GM12892 (cell line): ENCODE results near the gene DPF3.

ENCODE experiments used
- DNase-seq: peaks from one replicate; pipeline ENCODE4 v3.0.0; 2011; ENCODE audit not compliant: insufficient read length
- FAIRE-seq: peaks from 2 replicates; lab custom pipeline; 2011; peaks lifted over from hg19 to GRCh38; lab: Jason Lieb, UNC
- POLR2A ChIP-seq: IDR thresholded peaks from 2 replicates; pipeline ENCODE4 v1.6.1; 2011; ENCODE audit warnings: low read depth, low read length, control low read depth
- POLR2AphosphoS5 ChIP-seq: IDR thresholded peaks from 2 replicates; pipeline ENCODE4 v1.6.1; 2011; ENCODE audit warnings: low read depth, low read length, control low read depth
- TAF1 ChIP-seq: IDR thresholded peaks from 2 replicates; pipeline ENCODE4 v1.6.1; 2011; ENCODE audit warnings: low read depth, mild to moderate bottlenecking, control low read depth, low read length, borderline replicate concordance

Gene DPF3

DNA sequence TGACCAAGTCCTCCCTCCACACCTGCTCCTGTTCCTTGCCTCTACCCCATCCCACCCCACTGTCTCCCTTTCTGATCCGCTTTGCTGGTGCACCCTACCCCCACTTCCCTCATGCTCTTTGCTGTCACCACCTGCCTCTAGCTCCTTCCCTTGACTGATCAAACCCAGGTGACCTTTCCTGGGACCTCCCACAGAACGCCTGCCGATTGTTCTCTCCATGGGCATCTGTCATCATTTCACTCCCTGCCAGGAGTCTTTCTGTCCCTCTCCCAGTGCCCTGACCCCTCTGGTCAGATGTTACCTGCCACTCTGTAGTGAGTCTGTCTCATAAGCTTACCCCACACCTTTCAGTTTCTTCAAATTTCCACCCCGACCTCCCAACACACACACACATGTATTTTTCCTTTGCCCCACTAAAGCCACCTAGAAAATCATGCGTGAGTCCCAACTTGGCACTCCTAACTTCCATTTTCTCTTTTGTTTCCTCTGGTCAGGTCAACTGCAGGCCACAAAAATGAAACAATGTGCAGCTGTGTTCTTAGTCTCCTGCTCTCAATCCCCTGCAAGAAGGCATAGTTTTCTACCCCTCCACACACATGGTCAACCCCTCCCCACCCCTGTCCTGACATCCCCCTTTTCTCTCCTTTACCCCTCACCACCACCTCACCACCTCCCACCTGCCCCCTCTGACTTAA is 229.8 kb downstream of the DPF3 start:
- TF ChIP-seq POLR2A: no peak
- TF ChIP-seq TAF1: no peak
- no peak for TF ChIP-seq POLR2AphosphoS5
- FAIRE-seq: no peak
- DNase-seq: no peak

DNA sequence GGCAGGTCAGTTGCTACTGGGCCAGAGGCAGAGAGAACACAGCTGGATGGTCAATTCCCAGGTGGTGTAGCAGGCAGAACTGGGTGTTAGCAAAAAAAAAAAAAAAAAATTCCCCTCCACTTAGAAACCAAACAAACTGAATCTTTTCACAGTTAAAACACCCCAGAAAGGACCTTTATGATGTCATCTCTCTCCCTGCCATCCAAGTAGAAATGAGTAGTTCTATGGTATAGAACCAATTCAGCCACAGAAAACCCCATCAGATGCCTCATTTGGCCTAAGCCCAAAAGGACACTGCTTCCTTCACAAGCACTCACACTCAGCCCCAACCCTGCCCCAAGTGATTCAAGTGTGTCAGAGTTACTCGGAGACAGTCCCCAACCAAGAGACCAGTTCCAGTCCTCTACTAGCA is 230.8 kb downstream of the DPF3 start:
- FAIRE-seq (no peak), DNase-seq (no peak)
- TF ChIP-seq TAF1 (no peak), POLR2AphosphoS5 (no peak), POLR2A (no peak)

DNA sequence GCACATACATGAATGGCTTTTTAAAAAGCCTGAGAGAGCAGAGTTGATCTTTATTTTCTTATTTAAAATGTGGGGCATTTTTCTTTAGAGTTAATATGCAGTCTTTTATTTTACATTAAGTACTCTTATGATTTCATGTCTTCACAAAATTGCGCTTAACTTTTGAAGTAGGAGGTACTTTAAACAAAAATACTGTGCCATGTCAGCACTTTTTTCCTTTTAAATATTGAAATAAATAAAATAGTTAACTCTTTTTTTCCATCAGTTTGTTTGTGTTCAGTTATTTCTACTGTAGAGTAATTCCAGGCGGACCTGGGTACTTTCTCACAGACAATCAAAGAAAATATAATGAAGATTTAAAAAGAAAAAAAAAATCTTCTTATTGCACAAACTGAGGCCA is 231.7 kb downstream of the DPF3 start:
- TF ChIP-seq POLR2AphosphoS5: no peak
- no peak for TF ChIP-seq POLR2A
- no peak for TF ChIP-seq TAF1
- FAIRE-seq (no peak), DNase-seq (no peak)

DNA sequence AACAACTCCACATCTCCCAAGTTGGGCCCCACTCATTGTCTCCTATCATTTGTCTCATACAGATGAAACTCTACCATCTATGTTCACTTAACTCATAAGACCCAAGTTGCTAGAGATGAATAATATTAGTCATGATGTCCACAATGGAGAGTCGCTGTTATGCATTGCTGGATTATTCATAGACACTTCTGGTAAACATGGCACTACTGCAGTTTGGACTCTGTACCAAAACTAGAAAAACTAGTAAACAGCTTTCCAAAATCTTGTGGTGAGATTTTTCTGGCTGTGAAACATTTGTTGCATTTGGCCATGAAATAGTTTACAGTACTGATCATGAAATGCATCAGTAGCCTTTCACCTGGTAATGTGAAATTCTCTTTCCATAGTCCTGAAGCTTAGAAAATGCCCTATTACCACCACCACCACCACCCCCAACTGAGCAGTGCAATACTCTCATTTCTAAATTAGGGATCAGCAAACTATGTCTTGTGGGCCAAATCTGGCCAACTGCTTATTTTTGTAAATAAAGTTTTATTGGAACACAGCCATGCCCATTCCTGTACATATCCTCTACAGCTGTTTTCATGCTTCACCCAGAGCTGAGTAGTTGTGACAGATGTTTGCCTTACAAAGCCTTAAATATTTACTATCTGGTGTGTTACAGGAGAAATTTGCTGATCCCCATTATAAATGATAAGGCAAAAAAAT is 236.5 kb downstream of the DPF3 start:
- DNase-seq (no peak), FAIRE-seq (no peak)
- TF ChIP-seq TAF1 (no peak), POLR2A (no peak), POLR2AphosphoS5 (no peak)

DNA sequence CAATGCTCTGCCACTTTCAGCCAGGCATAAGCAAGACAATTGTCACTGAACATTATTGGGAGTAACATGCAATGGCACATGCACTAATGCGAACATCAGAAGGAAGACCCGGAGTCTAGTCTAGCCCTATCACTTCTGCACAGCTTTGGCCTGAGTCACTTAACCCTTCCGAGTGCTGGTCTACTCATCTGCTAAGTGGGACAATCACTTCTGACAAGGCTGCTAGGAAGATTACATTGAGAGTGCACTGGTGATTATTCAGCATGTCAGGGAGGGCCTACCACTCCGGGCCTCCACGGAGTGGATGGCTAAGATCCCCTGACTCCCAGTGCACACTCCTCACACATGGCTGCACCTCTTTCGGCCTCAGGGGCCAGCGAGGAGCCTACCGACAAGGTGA is 240.9 kb downstream of the DPF3 start:
- no peak for FAIRE-seq

DNA sequence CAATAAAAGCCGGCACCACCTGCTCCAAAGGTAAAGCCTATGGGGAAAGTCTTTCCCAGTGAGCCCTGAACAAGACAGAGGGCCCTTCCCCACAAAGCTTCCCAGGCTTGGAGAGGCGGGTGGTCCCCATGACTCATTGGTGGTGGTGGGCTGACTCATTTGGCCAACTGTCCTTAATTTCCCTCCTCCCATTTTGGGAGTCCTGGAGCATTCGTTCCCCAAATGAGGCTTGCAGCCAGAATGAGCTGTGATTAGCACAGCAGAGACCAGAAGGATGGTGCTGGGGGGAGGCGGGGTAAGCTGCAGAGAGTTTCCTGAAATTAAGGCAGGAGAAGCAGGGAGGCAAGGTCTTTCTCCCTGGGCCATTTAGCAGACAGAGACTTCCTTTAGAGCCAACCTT is 241.7 kb downstream of the DPF3 start:
- no peak for TF ChIP-seq POLR2A
- no peak for TF ChIP-seq TAF1
- no peak for TF ChIP-seq POLR2AphosphoS5
- DNase-seq (no peak), FAIRE-seq (no peak)

More for the DNA sequence above, 240.9 kb downstream of the DPF3 start:
- DNase-seq: no peak
- TF ChIP-seq POLR2AphosphoS5: no peak

DNA sequence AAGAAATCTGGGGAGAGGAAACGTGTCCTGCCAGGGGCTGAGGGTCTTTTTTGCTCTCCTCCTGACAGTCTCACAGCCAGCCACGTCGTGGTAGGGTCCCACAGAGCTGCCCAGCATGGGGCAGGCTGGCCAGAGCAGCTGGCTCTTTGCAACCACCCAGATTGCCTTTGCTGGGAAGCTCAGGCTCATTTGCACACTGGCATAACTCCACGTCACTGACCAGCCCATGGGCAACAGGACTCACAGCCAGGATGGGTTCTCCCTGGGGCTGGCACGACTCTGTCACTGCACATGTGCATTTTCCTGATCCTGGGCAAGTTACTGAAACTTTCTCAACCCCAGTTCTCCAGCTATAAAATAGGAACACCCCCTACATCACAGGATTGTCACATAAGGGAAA is 242.2 kb downstream of the DPF3 start:
- no peak for TF ChIP-seq POLR2A
- TF ChIP-seq POLR2AphosphoS5: no peak
- no peak for TF ChIP-seq TAF1
- no peak for DNase-seq
- FAIRE-seq: no peak

DNA sequence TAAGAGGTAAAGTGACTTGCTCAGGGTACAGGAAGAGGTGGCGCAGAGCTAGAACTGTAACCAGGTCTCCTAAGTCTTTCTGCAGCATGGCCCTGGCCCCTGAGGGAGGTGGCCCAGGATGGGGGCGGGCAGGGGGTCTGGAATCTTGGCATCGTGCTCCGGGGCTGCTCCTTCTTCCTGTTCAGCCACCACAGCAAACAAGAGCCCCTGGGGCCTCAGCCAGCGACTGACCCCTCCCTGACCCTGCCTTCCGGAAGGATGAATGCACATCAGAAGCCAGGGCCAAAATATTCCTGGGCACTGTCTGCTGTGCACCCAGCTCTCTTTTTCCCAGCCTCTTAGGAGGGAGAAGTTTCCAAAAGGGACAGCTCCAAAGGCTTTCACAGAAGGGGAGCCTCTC is 242.8 kb downstream of the DPF3 start:
- no peak for TF ChIP-seq TAF1
- no peak for TF ChIP-seq POLR2A
- no peak for TF ChIP-seq POLR2AphosphoS5
- no peak for FAIRE-seq
- no peak for DNase-seq

DNA sequence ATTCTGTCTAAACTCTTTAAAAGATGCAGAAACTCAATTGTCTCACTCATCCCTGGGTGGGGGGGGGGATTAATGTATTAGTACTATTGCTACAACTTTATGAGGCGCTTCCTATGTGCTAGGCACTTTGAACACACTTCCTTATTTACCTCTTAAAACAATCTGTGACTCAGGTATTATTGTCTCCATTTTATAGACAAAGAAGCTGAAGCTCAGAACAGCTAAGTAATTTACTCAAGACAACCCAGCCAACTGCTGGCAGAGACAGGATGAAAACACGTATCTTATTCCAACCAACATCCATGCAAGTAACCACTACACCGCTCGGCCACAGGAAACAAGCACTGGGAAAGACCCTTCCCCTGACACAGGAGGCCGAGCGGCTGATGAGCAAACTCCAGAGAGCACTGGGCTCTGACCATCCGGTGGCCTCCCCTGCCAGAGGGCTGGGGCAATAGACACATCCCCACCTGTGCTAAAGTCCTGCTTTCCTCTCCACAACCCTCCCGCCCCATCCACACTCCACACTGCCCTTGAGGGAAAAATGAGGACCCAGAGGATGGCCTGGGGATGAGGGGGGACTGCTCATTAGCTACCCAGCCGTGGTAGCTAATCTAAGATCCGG is 244.2 kb downstream of the DPF3 start:
- DNase-seq (no peak), FAIRE-seq (peak; percentile 89)

DNA sequence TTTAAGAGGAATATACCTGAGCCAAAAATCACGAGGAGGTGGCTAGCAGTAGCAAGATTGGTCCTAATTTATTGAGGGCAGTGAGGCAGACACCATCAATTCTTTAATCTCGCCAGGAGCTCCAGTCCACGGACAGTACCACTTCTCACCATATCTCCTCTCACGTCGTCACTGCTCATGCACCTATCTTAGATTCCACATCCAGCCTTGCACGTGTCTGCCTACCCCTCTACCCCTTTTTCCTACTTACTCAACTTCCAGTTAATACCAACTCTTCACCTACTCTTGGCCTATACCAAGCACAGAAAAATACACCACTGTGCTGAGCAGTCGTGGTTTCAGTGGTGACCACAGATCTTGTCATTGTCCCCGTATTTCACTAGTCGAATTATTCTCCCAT is 246.1 kb downstream of the DPF3 start:
- FAIRE-seq (no peak), DNase-seq (no peak)
- TF ChIP-seq POLR2A: no peak
- no peak for TF ChIP-seq TAF1
- no peak for TF ChIP-seq POLR2AphosphoS5

More for the DNA sequence above, 244.2 kb downstream of the DPF3 start:
- no peak for TF ChIP-seq POLR2A
- no peak for TF ChIP-seq POLR2AphosphoS5
- TF ChIP-seq TAF1: no peak

DNA sequence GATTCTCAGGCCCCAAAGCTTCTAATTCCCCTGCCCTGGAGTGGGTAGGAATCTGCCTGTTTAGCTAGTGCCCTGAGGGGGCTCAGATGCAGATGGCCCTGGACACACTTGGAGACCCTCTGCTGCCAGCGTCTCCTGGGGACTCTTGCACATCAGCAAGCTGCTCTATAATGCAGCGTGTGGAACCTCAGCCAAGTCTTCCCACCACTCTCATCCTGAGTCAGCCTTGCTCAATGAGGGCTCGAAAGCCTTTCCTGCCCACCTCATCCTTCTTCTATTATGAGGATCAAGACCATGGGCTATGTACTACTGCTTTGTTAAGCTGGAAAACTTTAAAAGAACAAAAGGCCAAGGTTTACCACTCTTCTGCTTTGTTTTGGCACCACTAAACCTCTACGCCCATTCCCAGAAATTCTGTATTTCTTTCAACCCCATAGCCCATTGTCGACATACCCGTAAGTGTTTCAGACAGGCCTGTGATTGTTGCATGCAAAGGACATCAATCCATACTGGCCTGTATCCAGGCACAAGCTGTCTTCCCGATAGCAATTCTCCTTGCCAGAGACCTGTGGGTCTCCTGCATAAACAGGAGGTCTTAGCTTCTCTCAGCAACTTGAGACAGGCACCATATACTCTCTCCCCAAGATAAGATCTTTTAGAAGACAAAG is 246.9 kb downstream of the DPF3 start:
- DNase-seq: no peak
- no peak for TF ChIP-seq POLR2A
- TF ChIP-seq TAF1: no peak
- TF ChIP-seq POLR2AphosphoS5: no peak
- FAIRE-seq: no peak
